H9 (cell line): ENCODE measurements around the gene SHISAL2B. TPM values are rescaled to one million over a fixed set of nuclear protein-coding genes. Genes with fewer than 3 reads are reported as not detected.

Source experiments
- DNase-seq: peaks from one replicate; pipeline ENCODE4 v3.0.0-alpha.2; 2017
- H2AFZ ChIP-seq: one replicate; pipeline ENCODE4 v1.6.1; 2013; ENCODE audit warnings: mild to moderate bottlenecking, low read length, control low read depth, moderate library complexity
- H2AK5ac ChIP-seq: 2 replicates; pipeline ENCODE4 v1.6.1; 2013; ENCODE audit warnings: low read length, control low read depth, mixed read lengths; ENCODE audit not compliant: insufficient read length
- H2BK120ac ChIP-seq: one replicate; pipeline ENCODE4 v1.6.1; 2013; ENCODE audit warnings: low read depth, mild to moderate bottlenecking, low read length, control low read depth, inconsistent platforms; ENCODE audit not compliant: poor library complexity, severe bottlenecking
- H2BK12ac ChIP-seq: 2 replicates; pipeline ENCODE4 v1.6.1; 2013; ENCODE audit warnings: low read length, control low read depth, mixed read lengths, low read depth; ENCODE audit not compliant: insufficient read length
- H2BK15ac ChIP-seq: 2 replicates; pipeline ENCODE4 v1.6.1; 2013; ENCODE audit warnings: low read depth, low read length, control low read depth
- H2BK20ac ChIP-seq: one replicate; pipeline ENCODE4 v1.6.1; 2013; ENCODE audit warnings: low read depth, mild to moderate bottlenecking, low read length, control low read depth, inconsistent platforms; ENCODE audit not compliant: poor library complexity, severe bottlenecking
- H2BK5ac ChIP-seq: 2 replicates; pipeline ENCODE4 v1.6.1; 2013; ENCODE audit warnings: low read length, control low read depth, mixed read lengths; ENCODE audit not compliant: insufficient read length
- H3K14ac ChIP-seq: 2 replicates; pipeline ENCODE4 v1.6.1; 2013; ENCODE audit warnings: low read length, control low read depth; ENCODE audit not compliant: insufficient read depth
- H3K18ac ChIP-seq: 2 replicates; pipeline ENCODE4 v1.6.1; 2013; ENCODE audit warnings: low read depth, mild to moderate bottlenecking, mixed read lengths, low read length, control low read depth; ENCODE audit not compliant: insufficient read length
- H3K23ac ChIP-seq: 2 replicates; pipeline ENCODE4 v1.6.1; 2013; ENCODE audit warnings: low read length, control low read depth, mixed read lengths, low read depth; ENCODE audit not compliant: insufficient read length
- H3K23me2 ChIP-seq: 2 replicates; pipeline ENCODE4 v1.6.1; 2013; ENCODE audit warnings: low read depth, mild to moderate bottlenecking, mixed read lengths, low read length, control low read depth; ENCODE audit not compliant: insufficient read length, poor library complexity, severe bottlenecking
- H3K27ac ChIP-seq: 2 replicates; pipeline ENCODE4 v1.5.1; 2013; ENCODE audit warnings: low read length, control low read depth, mixed read lengths, low read depth; ENCODE audit not compliant: insufficient read length
- H3K27me3 ChIP-seq: 2 replicates; pipeline ENCODE4 v1.6.1; 2013; ENCODE audit warnings: low read length, control low read depth, inconsistent platforms; ENCODE audit not compliant: insufficient read depth
- H3K4ac ChIP-seq: 2 replicates; pipeline ENCODE4 v1.6.1; 2013; ENCODE audit warnings: low read depth, mild to moderate bottlenecking, control low read depth, inconsistent platforms, low read length, moderate library complexity
- H3K4me1 ChIP-seq: 2 replicates; pipeline ENCODE4 v1.6.1; 2013; ENCODE audit warnings: low read length, control low read depth, inconsistent platforms; ENCODE audit not compliant: insufficient read depth
- H3K4me2 ChIP-seq: 2 replicates; pipeline ENCODE4 v1.6.1; 2013; ENCODE audit warnings: low read length, control low read depth, mixed read lengths; ENCODE audit not compliant: insufficient read length, insufficient read depth
- H3K56ac ChIP-seq: 2 replicates; pipeline ENCODE4 v1.6.1; 2013; ENCODE audit warnings: low read depth, mild to moderate bottlenecking, mixed read lengths, low read length, control low read depth; ENCODE audit not compliant: insufficient read length
- H3K79me1 ChIP-seq: 2 replicates; pipeline ENCODE4 v1.6.1; 2013; ENCODE audit warnings: low read depth, mild to moderate bottlenecking, moderate library complexity, low read length, control low read depth, inconsistent platforms; ENCODE audit not compliant: insufficient read depth, poor library complexity, severe bottlenecking
- H3K79me2 ChIP-seq: 2 replicates; pipeline ENCODE4 v1.6.1; 2013; ENCODE audit warnings: low read length, control low read depth, inconsistent platforms; ENCODE audit not compliant: insufficient read depth
- H3K9ac ChIP-seq: 2 replicates; pipeline ENCODE4 v1.6.1; 2013; ENCODE audit warnings: low read length, control low read depth, mixed read lengths; ENCODE audit not compliant: insufficient read length; ENCODE audit errors: extremely low read depth
- H3K9me3 ChIP-seq: one replicate; pipeline ENCODE4 v1.6.1; 2013; ENCODE audit warnings: low read depth, low read length, inconsistent platforms; ENCODE audit not compliant: control insufficient read depth
- H3T11ph ChIP-seq: one replicate; pipeline ENCODE4 v1.6.1; 2013; ENCODE audit warnings: mild to moderate bottlenecking, low read length, control low read depth, inconsistent platforms
- H4K20me1 ChIP-seq: one replicate; pipeline ENCODE4 v1.6.1; 2013; ENCODE audit not compliant: control insufficient read depth, insufficient read length, insufficient read depth
- H4K5ac ChIP-seq: 2 replicates; pipeline ENCODE4 v1.6.1; 2013; ENCODE audit warnings: low read depth, mild to moderate bottlenecking, mixed read lengths, low read length, control low read depth; ENCODE audit not compliant: insufficient read length
- H4K8ac ChIP-seq: replicated peaks from 2 replicates; pipeline ENCODE4 v1.6.1; 2013; ENCODE audit warnings: low read length, control low read depth, mixed read lengths, low read depth; ENCODE audit not compliant: insufficient read length
- H4K91ac ChIP-seq: 2 replicates; pipeline ENCODE4 v1.6.1; 2013; ENCODE audit warnings: low read depth, mild to moderate bottlenecking, moderate library complexity, mixed read lengths, low read length, control low read depth; ENCODE audit not compliant: insufficient read length
- H3K27ac Mint-ChIP-seq, 3 experiments: 2 replicates in 2 of 3; 3 replicates in 1 of 3; pipeline ENCODE4 v1.8.0; 2020 to 2021; ENCODE audit warnings: mixed read lengths in 3 of 3, mild to moderate bottlenecking in 1 of 3, moderate library complexity in 1 of 3
- H3K27me3 Mint-ChIP-seq: 2 replicates; pipeline ENCODE4 v1.8.0; 2021; ENCODE audit warnings: low read depth, mild to moderate bottlenecking, moderate library complexity, mixed read lengths
- H3K36me3 Mint-ChIP-seq, 3 experiments: 2 replicates in 2 of 3; 3 replicates in 1 of 3; pipeline ENCODE4 v1.8.0; 2020 to 2021; ENCODE audit warnings: low read depth in 3 of 3, mixed read lengths in 3 of 3; ENCODE audit not compliant: insufficient read depth in 1 of 3
- H3K4me1 Mint-ChIP-seq, 2 experiments: 2 replicates each; pipeline ENCODE4 v1.8.0; 2020; ENCODE audit warnings: mixed read lengths in 2 of 2
- H3K4me3 Mint-ChIP-seq, 2 experiments: 2 replicates in 1 of 2; 3 replicates in 1 of 2; pipeline ENCODE4 v1.8.0; 2020 to 2021; ENCODE audit warnings: mild to moderate bottlenecking in 2 of 2, mixed read lengths in 2 of 2, moderate library complexity in 1 of 2
- H3K9me3 Mint-ChIP-seq, 2 experiments: 2 replicates in 1 of 2; 3 replicates in 1 of 2; pipeline ENCODE4 v1.8.0; 2020; ENCODE audit warnings: mild to moderate bottlenecking in 2 of 2, mixed read lengths in 2 of 2, moderate library complexity in 1 of 2
- CTCF ChIP-seq: fragments of 200-600 bp; sonication (generic); conservative IDR thresholded peaks from 3 replicates; pipeline ENCODE4 v1.8.0; 2021; ENCODE audit warnings: antibody characterized with exemption, mild to moderate bottlenecking
- WGBS: extraction: QIAGEN DNeasy Blood & Tissue Kit; methylation state at CpG from one replicate; pipeline ENCODE4 v1.1.7; 2013; ENCODE audit warnings: missing lambda C conversion rate, low lambda C conversion rate, mixed read lengths; ENCODE audit not compliant: insufficient read length; ENCODE audit errors: extremely low coverage; 5-methylcytosine and 5-hydroxymethylcytosine counted together
- total RNA-seq: library from RNA; stranded (reverse); gene quantifications from 2 replicates; pipeline ENCODE4 v1.2.1, GENCODE V29; 2021

SHISAL2B gene
- total RNA-seq, 1 experiment from 2014 or later, result 5.0 TPM

- peaks cover 2% of the 10 kb centered on the region; the same call in 1 of the 2 replicates for H3K79me2 ChIP-seq
- TF ChIP-seq CTCF, result no peak
- H3T11ph ChIP-seq, result no peak overlapping the region
- no peaks in the 10 kb centered on the region for H3K4me1 ChIP-seq
- no peak overlapping the region for H2BK12ac ChIP-seq
- Mint-ChIP-seq H3K4me1 (no peaks in the 10 kb centered on the region; a peak in 1 of 4 replicates), H3K4me3 (no peak overlapping the region), H3K27ac (no peak overlapping the region), H3K36me3 (peaks cover 8 to 35% (median 24%) of the 10 kb centered on the region in 3 experiments), H3K27me3 (no peaks in the 10 kb centered on the region), H3K9me3 (no peaks in the 10 kb centered on the region)
- H2BK120ac ChIP-seq, result no peak overlapping the region
- H4K5ac ChIP-seq, result no peak overlapping the region
- H3K27me3 ChIP-seq, result no peaks in the 10 kb centered on the region
- H3K56ac ChIP-seq, result no peak overlapping the region
- H2BK20ac ChIP-seq, result no peak overlapping the region
- no peaks in the 10 kb centered on the region for H3K9me3 ChIP-seq
- no peaks in the 10 kb centered on the region for H3K23me2 ChIP-seq
- WGBS, result no CpG with 5 or more reads among the region's 2 CpGs
- H3K79me1 ChIP-seq, result no peaks in the 10 kb centered on the region
- H3K4ac ChIP-seq, result no peak overlapping the region
- DNase-seq, result no peak
- H2BK15ac ChIP-seq, result no peak overlapping the region
- no peak overlapping the region for H3K9ac ChIP-seq
- no peak overlapping the region for H3K27ac ChIP-seq
- no peak overlapping the region for H3K23ac ChIP-seq
- H3K4me2 ChIP-seq, result no peak overlapping the region
- H2AFZ ChIP-seq, result no peak overlapping the region
- no peaks in the 10 kb centered on the region for H4K20me1 ChIP-seq
- H3K14ac ChIP-seq, result no peak overlapping the region
- no peak overlapping the region for H4K8ac ChIP-seq
- H2BK5ac ChIP-seq, result no peak overlapping the region
- no peak overlapping the region for H3K18ac ChIP-seq
- no peak overlapping the region for H4K91ac ChIP-seq
- no peak overlapping the region for H2AK5ac ChIP-seq
These were observed 63.8 kb downstream of the SHISAL2B start for GRCh38 chr5:64754066-64754465.
